Cortex of kidney (tissue), 1 donor: ENCODE measurements around the gene RBBP7.

Experiments
- DNase-seq: peaks from one replicate; lab custom pipeline; 2025; lab: John Stamatoyannopoulos, UW

RBBP7 gene

GRCh38 chrX:16870095-16870861, at the start of gene RBBP7:
TSS of gene RBBP7 (minus strand) at chrX:16870362. CDS start at chrX:16870053, 309 bp downstream.
- peak; percentile 24 for DNase-seq

GRCh38 chrX:16918979-16919378, 48.8 kb upstream of the RBBP7 start:
- no peak for DNase-seq

GRCh38 chrX:16917120-16917519, 47.0 kb upstream of the RBBP7 start:
- DNase-seq: no peak

- no peak for DNase-seq
Measured at GRCh38 chrX:16916561-16916960, 46.4 kb upstream of the RBBP7 start.

- no peak for DNase-seq
Measured at GRCh38 chrX:16914058-16914457, 43.9 kb upstream of the RBBP7 start.

DNA sequence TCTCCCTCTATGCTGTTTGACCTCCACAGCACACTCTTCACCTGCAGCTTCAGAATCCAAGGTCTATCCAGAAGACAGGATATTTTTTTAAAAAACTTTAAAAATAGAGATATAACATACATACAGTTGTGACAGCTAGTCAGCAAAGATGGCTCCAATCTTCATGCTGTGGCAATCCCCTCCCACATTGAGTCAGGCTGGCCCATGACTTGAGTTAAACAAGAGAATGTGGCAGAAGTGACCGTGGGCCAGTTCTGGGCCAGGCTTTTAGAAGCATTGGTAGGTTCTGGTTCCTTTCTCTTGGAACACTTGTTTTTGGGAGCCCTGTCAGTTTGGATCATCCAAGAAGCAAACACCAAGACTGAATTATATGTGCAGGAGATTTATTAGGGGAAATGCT, 40.2 kb upstream of the RBBP7 start:
- DNase-seq: no peak

DNA sequence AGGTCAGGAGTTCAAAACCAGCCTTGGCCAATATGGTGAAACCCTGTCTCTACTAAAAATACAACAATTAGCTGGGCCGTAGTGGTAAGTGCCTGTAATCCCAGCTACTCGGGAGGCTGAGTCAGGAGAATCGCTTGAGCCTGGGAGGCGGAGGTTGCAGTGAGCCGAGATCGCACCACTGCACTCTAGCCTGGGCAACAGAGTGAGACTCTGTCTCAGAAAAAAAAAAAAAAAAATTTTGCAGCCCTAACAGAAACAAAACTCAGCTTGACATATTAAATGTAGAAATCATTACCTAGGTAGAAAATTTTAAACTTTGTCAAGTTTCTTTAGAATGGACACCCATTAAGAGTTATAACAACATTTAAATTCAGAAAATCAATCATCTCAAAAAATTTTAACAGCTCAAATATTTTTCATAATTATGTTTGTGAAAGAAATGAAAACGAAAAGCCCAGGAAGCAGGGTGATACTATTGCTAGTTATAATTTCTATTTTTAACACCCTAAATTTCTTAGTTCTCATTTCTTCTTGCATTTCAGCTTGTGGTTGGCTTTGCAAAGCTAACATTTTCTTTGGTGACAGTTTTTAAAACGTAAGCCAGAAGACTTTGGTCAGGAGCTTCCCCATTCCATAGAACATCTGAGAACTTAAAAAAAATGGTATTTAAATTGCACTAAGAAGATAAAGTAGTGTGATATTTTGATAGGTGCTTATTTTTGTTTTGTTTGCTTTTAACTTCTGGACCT, 33.3 kb upstream of the RBBP7 start:
- no peak for DNase-seq

GRCh38 chrX:16897445-16897844, 27.3 kb upstream of the RBBP7 start:
- DNase-seq: no peak

- DNase-seq: no peak
Measured at GRCh38 chrX:16892504-16893362, 22.6 kb upstream of the RBBP7 start.

- DNase-seq: no peak
Measured at GRCh38 chrX:16885628-16886027, 15.5 kb upstream of the RBBP7 start.

GRCh38 chrX:16883487-16883804, 13.3 kb upstream of the RBBP7 start:
- DNase-seq: no peak

GRCh38 chrX:16882702-16883486, 12.7 kb upstream of the RBBP7 start:
- DNase-seq: no peak

GRCh38 chrX:16882169-16882568, 12.0 kb upstream of the RBBP7 start:
- DNase-seq: no peak

GRCh38 chrX:16876696-16877095, 6.5 kb upstream of the RBBP7 start:
- no peak for DNase-seq

- no peak for DNase-seq
Measured at GRCh38 chrX:16874458-16875095, 4.4 kb upstream of the RBBP7 start.

- no peak for DNase-seq
Measured at GRCh38 chrX:16873106-16873505, 2.9 kb upstream of the RBBP7 start.

GRCh38 chrX:16870862-16871815, 977 bp upstream of the RBBP7 start:
- DNase-seq: peak; percentile 4

DNA sequence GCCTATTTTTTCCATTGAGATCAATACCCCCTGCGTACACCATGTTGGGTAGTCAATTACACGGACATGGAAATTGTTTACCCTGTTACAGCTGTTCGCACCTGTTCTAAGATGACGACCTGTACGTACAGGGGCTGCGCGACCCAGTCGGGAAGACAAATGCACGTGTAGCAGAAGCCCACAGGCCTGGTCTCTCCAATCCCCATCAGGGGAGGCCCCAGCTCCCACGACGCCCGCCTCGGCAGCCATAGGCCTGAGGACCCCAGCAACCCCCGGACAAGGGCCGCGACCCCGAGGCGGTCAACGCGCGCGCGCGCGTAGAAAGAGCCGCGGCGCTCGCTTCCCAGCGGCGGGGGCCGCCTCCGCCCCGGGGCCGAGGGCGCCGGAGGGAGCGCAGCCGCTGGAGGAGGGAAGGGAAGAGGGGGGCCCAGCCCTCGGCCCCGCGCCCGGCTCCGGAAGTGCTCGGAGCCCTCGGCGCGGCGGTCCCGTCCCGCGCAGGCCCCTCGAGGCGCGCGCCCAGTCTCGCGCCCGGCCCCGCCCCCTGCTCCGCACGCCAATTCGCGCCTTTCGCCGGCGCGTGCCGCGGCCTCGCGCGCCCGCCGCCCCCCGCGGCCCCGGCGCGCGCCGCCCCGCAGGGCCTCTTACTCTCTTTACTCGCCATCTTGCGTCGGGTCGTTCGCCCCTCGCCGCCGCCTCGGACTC, 618 bp downstream of the RBBP7 start:
- peak; percentile 3 for DNase-seq

DNA sequence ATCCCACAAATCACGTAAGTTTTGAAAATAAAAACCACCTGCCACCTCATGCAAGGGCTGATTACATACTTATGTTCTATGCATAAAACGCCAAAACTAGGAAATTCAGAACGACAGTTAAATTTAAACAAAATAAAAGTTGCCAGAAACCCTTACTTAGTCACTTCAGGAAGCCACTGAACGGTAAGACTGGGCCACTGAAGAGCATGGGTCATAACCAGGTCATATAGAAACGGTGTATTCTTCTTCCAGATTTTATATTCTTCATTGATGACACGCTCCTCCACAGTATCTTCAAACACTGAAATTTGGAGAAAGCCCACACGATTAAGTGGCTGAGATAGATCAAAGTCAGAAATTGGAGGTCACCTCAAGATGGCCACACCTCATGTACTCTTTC, 1.2 kb downstream of the RBBP7 start:
- no peak for DNase-seq

GRCh38 chrX:16867947-16868346, 2.2 kb downstream of the RBBP7 start:
- no peak for DNase-seq
